Motor neuron (in vitro differentiated cells): Measurements from ENCODE around the gene ESRRG. TPM values are rescaled to one million over a fixed set of nuclear protein-coding genes. Genes with fewer than 3 reads are reported as not detected.
"Not testable (repeated sequence)": the region's sequence is repeated elsewhere in the genome, so short reads cannot be mapped to it uniquely, and the experiment has no call there.

Experiments
- ATAC-seq, 8 experiments: fragments of 200-7000 bp; cut with Tn5 transposase; replicated peaks in 6 of 8; 2 replicates each; pipeline ENCODE4 v1.8.0; 2021; ENCODE audit warnings: mild to moderate bottlenecking in 8 of 8, moderate library complexity in 8 of 8
- H3K27ac ChIP-seq, 2 donors: fragments of 250-450 bp; sonication (Bioruptor Pico); 2 replicates each; pipeline ENCODE4 v1.9.0; 2021; ENCODE audit warnings: antibody characterized with exemption in 2 of 2, mild to moderate bottlenecking in 2 of 2, moderate library complexity in 1 of 2
- H3K4me1 ChIP-seq, 2 donors: fragments of 250-450 bp; sonication (Bioruptor Pico); replicated peaks in 1 of 2; 2 replicates each; pipeline ENCODE4 v1.6.1; 2021; ENCODE audit warnings: antibody characterized with exemption in 2 of 2, mild to moderate bottlenecking in 2 of 2, moderate library complexity in 1 of 2
- H3K4me3 ChIP-seq, 5 donors: fragments of 250-450 bp; sonication (Bioruptor Pico); 2 replicates each; pipeline ENCODE4 v1.9.0; 2021; ENCODE audit warnings: antibody characterized with exemption in 5 of 5, mild to moderate bottlenecking in 5 of 5, moderate library complexity in 4 of 5
- whole genome bisulfite sequencing, 10 experiments: fragments of 450-650 bp; shearing (Covaris generic); methylation state at CpG; one replicate each; pipeline ENCODE4 v1.0.0; 2022; 5-methylcytosine and 5-hydroxymethylcytosine counted together
- in situ Hi-C, 9 experiments: fragments of 400-800 bp; cut with MboI; loops; one replicate each; pipeline ENCODE4 v1.15.0; 2021; ENCODE audit warnings: low sequenced_read_pairs in 9 of 9, low pct_unique_long_range_greater_than_20kb in 2 of 9; ENCODE audit not compliant: unreplicated experiment in 9 of 9
- total RNA-seq, 8 experiments: library from RNA; unstranded; fragments of 300-600 nt; gene quantifications; 2 replicates each; pipeline versions ENCODE4 v1.2.3 to v1.2.4, GENCODE V29; 2022

Gene ESRRG
- total RNA-seq, 8 experiments from 2014 or later, result 0.31 to 67.1 (median 32.6) TPM

DNA sequence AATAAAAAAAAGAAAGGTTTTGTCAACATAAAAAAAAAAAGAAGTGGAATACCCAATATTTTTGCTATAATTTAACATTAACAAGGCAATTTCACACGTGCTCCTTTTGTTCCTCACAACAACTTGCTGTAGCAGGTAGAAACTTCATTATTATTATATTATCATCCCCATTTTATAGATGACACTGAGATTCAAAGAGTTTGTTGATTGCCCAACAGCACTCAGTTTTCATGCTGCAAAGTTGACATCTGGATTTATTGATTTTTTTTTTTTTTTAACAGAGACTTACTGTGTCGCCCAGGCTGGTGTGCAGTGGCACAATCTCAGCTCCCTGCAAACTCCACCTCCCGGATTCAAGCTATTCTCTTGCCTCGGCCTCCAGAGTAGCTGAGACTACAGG lies 8.9 kb upstream of the ESRRG start:
- WGBS, 10 experiments, result 0 to 100% (median 76%) methylated on average over 1 to 4 of the region's 4 CpGs
- no peak overlapping the region for H3K4me3 ChIP-seq
- no peak overlapping the region for H3K27ac ChIP-seq
- peaks cover 0 to 2% of the 10 kb centered on the region in 2 donors for H3K4me1 ChIP-seq
- in situ Hi-C loops, result loop anchor here in 1 of 9 experiments (25.0 kb wide), 1 partner anchor 1430 kb away; no protein-coding TSS in a partner anchor
- ATAC-seq, result no peak

DNA sequence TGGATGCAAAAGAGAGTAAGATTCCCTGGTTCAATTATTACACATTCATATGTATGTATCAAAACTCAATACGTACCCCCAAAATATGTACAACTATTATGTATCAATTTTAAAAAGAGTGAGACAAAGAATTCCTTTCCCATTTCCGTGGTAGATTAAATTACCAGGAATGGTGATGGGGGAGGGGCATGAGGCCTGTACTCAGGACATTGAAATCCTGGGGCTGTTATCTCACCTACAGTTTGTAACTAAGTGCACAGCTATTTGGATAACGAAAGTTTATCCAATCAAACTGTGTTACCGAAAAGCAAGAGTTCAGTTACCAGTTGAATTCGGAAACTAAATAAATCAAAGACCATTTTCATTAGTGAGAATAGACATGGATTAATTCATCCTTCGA lies 8.3 kb upstream of the ESRRG start:
- ATAC-seq, result no peak

DNA sequence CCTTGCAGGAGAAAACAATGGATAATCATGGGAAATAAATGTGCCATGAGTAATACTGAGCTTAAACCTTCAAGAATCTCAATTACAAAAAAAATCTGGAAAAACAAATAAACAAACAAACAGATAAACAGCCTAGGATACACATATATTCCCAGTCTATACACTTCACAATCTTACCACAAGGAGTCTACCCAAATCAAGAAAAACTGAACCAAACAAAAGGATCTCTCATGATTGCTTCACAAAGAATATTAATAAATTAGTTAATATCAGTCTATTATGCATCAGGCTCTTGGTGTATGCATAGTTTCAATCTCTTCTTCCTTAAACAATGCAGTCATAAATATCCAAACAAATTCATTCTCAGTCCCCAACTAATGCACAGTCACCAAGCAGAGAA lies 3.2 kb upstream of the ESRRG start:
- in situ Hi-C loops, result loop anchor here in 1 of 9 experiments (25.0 kb wide), 1 partner anchor 1436 kb away; no protein-coding TSS in a partner anchor
- H3K4me3 ChIP-seq, result no peak overlapping the region
- peaks cover 0 to 28% of the 10 kb centered on the region in 2 donors for H3K4me1 ChIP-seq
- no peak overlapping the region for H3K27ac ChIP-seq
- no peak for ATAC-seq

More for the DNA sequence above, 8.3 kb upstream of the ESRRG start:
- Histone ChIP-seq H3K4me1 (peaks cover 0 to 5% of the 10 kb centered on the region in 2 donors), H3K4me3 (no peak overlapping the region), H3K27ac (no peak overlapping the region)
- in situ Hi-C loops, result loop anchor here in 1 of 9 experiments (25.0 kb wide), 1 partner anchor 1431 kb away; no protein-coding TSS in a partner anchor
- 30 to 97% (median 82%) methylated on average over 4 to 6 of the region's 6 CpGs for WGBS, 10 experiments

DNA sequence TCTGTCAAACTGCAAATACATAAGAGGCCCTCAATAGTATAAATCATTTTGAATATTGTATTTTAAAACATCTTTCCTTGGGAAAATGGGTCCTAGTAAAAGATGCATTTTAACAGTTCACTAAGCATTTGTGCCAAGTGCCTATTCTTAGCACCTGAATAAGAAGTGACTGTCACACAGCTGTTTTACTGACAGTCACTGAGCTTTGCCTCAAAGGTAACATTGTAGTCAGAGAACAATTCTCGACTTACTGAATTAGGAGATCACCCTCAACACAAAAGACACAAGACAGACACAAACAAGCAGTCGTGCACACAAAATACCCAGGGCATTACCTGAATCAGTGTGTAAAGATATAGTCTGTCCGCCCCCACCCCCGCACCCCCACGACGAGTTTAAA lies 408 bp downstream of the ESRRG start:
- in situ Hi-C loops, result no loop called here
- peak in 5 of 8 experiments; percentile 12 to 33 (median 20) for ATAC-seq
- 0 to 29% (median 0%) methylated on average over 1 to 6 of the region's 6 CpGs; no CpG with 5 or more reads in 1 of the 10 experiments for WGBS, 10 experiments
- H3K4me3 ChIP-seq, result peak overlapping the region; percentile 41 to 50 (median 48)
- H3K27ac ChIP-seq, result no peak overlapping the region
- peaks cover 0 to 50% of the 10 kb centered on the region in 2 donors for H3K4me1 ChIP-seq

DNA sequence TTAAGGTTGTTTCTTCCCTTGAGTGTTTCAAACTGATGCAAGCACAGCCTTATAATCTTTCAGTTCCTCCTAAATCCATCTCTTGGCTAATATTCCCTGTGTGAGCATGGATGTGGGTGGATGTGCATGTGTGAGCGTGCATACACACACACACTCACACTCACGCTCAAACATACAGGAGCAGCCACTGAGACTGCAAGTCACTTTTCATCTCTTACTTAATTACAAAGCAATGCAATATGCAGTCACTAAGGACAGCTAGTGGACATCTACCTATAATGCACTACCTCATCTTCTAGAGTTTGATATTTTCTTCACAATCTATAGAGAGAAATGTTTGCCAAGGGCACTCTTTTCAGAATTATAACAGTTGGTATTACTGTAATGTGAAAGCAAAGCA lies 1.4 kb downstream of the ESRRG start:
- 30 to 79% (median 45%) methylated on average over 2 of the region's 2 CpGs; no CpG with 5 or more reads in 5 of the 10 experiments for WGBS, 10 experiments
- peak in 5 of 8 experiments; percentile 8 to 28 (median 15) for ATAC-seq
- in situ Hi-C loops, result no loop called here
- Histone ChIP-seq H3K27ac (no peak overlapping the region), H3K4me1 (peaks cover 0 to 53% of the 10 kb centered on the region in 2 donors), H3K4me3 (peak overlapping the region; percentile 15 to 50 (median 48))

DNA sequence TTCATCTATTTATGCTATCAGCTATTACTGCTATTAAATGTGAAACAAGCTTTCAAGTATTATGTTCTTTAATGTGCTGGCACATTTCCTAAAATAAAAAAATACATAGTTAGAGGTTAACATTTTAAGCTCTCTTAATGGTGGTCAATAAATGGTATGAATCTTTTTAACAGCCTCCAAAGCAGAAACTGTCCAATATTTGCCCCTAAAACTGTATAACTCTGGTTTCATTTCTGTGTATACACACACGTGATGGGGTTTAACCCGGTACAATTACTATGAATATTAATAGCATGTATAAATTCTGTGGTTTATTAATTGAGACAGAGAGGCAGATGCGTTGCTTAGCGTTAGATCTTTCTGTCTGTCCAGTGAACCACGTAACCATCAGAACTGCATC lies 2.2 kb downstream of the ESRRG start:
- WGBS, 10 experiments, result 17 to 60% (median 46%) methylated on average over 2 to 5 of the region's 5 CpGs; no CpG with 5 or more reads in 1 of the 10 experiments
- ATAC-seq, result no peak
- in situ Hi-C loops, result no loop called here
- H3K27ac ChIP-seq, result no peak overlapping the region
- H3K4me1 ChIP-seq, result peaks cover 0 to 45% of the 10 kb centered on the region in 2 donors
- peak overlapping the region; percentile 15 to 50 (median 48) for H3K4me3 ChIP-seq

DNA sequence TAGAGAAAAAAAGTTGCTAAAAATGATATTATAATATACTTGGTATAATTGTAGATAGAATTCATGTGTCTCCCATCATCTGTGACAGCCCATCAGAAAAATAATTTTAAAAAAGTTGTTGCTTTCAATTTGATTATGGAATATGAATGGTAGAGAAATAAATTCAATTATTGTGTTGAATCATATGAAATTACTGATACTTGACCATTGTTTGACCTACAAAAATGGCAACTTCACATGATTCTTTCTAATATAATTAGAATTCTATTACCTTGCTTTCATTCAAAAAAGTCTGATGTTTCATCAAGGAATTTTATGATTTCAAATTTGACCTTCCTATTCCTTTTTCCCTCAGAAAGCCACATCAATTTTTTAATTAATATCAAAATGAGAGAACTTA lies 11.5 kb downstream of the ESRRG start:
- Histone ChIP-seq H3K27ac (no peak overlapping the region), H3K4me1 (peaks cover 11 to 32% of the 10 kb centered on the region in 2 donors), H3K4me3 (no peak overlapping the region)
- no peak for ATAC-seq
- in situ Hi-C loops, result no loop called here

DNA sequence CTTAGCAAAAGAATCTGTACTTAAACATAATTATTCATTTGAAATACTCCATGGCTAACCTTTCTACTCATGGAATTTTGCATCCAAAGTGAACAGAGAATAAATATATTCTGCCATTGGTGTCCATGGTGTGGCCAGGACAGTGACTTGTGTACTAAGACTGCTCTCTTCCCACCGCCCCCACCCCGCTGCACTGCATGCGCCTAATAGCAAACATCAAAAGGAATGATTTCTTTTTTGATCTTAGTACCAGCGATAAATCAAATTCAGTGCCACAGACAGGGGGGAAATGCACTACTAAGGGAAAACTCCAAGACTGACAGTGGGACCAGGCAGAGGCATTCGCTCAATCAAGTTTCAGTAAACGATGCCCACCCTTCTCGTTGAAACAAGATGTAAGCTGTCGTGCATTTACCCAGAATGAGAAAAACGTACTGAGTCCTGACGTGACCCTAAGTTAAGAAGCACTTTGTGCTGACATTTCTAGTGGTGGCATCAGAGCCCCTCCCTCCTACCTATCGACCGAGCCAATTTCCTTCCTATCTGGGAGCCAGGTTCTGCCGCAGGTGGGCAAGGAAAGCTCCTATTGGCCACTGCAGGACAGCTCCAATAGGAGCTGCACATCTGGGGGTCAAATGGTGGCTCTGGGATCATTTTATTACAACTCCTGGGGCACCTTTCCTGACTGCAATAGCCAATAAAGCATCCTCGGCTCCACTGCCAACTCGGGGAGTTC lies 12.5 kb downstream of the ESRRG start:
- in situ Hi-C loops, result no loop called here
- H3K4me1 ChIP-seq, result peaks cover 14 to 37% of the 10 kb centered on the region in 2 donors
- 9 to 100% (median 75%) methylated on average over 1 to 15 of the region's 15 CpGs; no CpG with 5 or more reads in 1 of the 10 experiments for WGBS, 10 experiments
- ATAC-seq, result peak in 3 of 8 experiments; percentile 11 to 57 (median 54)
- H3K27ac ChIP-seq, result no peak overlapping the region
- no peak overlapping the region for H3K4me3 ChIP-seq

DNA sequence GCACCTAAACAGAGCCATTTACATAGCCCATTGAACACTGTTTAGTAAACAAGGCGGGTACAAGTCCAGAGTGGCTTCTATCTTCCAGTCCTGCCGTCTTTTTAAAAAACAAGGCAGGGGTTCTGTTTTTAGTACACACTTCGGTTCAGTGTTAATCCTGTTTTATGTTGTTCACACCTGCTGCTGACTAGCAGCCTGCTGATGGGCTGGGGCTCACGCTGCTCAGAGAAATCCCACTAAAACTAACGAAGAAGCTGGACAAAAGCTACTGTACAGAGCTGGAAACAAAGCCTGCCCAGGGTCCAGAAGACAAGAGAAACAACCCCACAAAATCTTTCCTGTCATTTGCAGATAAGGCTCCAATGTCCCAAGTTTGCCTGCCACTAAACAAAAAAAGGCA lies 13.2 kb downstream of the ESRRG start:
- Histone ChIP-seq H3K4me3 (no peak overlapping the region), H3K4me1 (peaks cover 18 to 37% of the 10 kb centered on the region in 2 donors), H3K27ac (no peak overlapping the region)
- 19 to 82% (median 44%) methylated on average over 1 to 5 of the region's 5 CpGs; no CpG with 5 or more reads in 1 of the 10 experiments for WGBS, 10 experiments
- peak in 2 of 8 experiments; percentile 49 to 53 for ATAC-seq
- in situ Hi-C loops, result no loop called here

DNA sequence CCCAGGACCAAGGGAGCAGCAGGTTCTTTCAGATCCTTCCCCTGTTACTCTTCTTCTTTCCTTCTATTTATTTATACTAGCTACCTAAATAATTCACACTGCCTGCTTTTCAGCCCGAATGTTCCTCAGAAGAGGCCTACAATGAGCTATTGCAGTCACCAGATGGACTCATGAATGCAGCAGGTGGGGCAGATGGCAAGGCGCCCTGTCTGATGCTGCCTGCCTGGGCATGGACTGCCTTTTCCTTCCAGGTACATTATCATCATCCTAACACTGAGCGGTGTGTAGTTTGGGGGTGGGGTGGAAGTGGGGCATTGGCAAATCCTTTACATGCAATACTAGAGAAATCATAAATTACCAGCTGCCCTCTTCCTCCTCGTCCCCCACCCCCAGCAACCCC lies 17.6 kb downstream of the ESRRG start:
- H3K27ac ChIP-seq, result no peak overlapping the region
- no peak overlapping the region for H3K4me3 ChIP-seq
- in situ Hi-C loops, result no loop called here
- H3K4me1 ChIP-seq, result peaks cover 8 to 35% of the 10 kb centered on the region in 2 donors
- 0 to 90% (median 40%) methylated on average over 1 to 4 of the region's 4 CpGs; no CpG with 5 or more reads in 1 of the 10 experiments for WGBS, 10 experiments
- peak in 5 of 8 experiments; percentile 42 to 78 (median 72) for ATAC-seq

DNA sequence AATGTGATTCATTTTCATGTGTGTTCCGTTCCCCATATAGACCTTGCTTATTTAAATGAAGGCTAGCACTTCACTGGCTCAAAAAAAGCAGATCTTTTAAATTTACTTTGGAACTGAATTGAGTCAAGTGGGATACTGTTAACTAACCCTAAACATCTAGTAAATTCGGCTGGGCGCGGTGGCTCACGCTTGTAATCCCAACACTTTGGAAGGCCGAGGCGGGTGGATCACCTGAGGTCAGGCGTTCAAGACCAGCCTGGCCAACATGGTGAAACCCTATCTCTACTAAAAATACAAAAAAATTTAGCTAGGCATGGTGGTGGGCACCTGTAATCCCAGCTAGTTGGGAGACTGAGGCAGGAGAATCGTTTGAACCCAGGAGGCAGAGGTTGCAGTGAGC lies 19.2 kb downstream of the ESRRG start:
- H3K4me3 ChIP-seq, in situ Hi-C loops, H3K27ac ChIP-seq, ATAC-seq: not testable (repeated sequence)
- peaks cover 8 to 26% of the 10 kb centered on the region in 2 donors for H3K4me1 ChIP-seq
- 37 to 100% (median 90%) methylated on average over 2 to 9 of the region's 9 CpGs for WGBS, 10 experiments

DNA sequence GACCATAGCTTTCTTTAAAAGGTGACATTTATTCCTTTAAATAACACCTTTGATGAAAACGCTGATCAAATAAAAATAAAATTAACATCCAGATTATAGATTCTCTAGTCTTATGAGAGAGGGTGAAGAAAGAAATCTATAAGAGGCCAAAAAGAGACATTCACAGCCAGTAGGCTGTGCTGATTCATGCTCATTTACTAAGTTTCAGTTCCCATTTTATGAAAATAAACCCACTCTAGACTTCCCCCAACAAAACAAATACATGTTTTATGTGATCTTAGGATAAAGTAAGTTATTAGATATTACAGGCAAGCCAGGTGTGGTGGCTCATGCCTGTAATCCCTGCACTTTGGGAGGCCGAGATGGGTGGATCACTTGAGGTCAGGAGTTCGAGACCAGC lies 21.1 kb downstream of the ESRRG start:
- ATAC-seq, result no peak
- no peak overlapping the region for H3K4me3 ChIP-seq
- 17 to 100% (median 91%) methylated on average over 1 to 3 of the region's 3 CpGs for WGBS, 10 experiments
- in situ Hi-C loops, result no loop called here
- H3K4me1 ChIP-seq, result peaks cover 8 to 26% of the 10 kb centered on the region in 2 donors
- H3K27ac ChIP-seq, result no peak overlapping the region

DNA sequence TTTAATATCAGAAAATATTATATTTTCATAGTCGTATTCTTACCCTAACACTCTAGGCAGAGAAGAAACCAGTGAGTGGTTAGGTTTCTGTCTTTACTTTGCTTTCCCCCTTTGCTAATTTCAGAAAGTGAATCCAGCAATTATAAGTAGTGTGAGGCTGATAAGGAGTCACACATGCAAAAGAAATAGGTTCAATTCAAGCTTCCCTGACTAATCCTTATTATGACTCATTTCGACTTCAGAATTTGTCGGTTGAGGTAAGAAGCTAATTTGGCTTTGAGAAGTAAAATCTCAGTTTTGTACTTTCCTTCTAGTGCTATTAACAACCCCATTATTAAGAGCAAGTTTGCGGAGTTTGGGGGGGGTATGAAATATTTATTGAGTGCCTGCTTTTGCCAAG lies 22.4 kb downstream of the ESRRG start:
- no peak overlapping the region for H3K27ac ChIP-seq
- in situ Hi-C loops, result no loop called here
- peak in 2 of 8 experiments; percentile 36 to 42 for ATAC-seq
- H3K4me1 ChIP-seq, result peaks cover 5 to 21% of the 10 kb centered on the region in 2 donors
- no peak overlapping the region for H3K4me3 ChIP-seq
- WGBS, 10 experiments, result 44 to 95% (median 87%) methylated on average over 1 to 4 of the region's 4 CpGs
